WTC11 (cell line): ENCODE data around the gene ABCA6. TPM values are rescaled to one million over a fixed set of nuclear protein-coding genes. Genes with fewer than 3 reads are reported as not detected.

Source experiments
- ATAC-seq: fragments of 200-7000 bp; cut with Tn5 transposase; 2 replicates; pipeline ENCODE4 v1.10.0; 2021; ENCODE audit warnings: mild to moderate bottlenecking, moderate library complexity
- Bru-seq: library from RNA; stranded (reverse); fragments of 400-500 nt; gene quantifications from one replicate; lab custom pipeline; 2021; lab: Mats Ljungman, UMichigan
- CTCF ChIA-PET: fragments of 300-600 bp; sonication (Branson Sonifier 250); formaldehyde crosslinking; loops from one replicate; lab custom pipeline; 2021; ENCODE audit warnings: antibody characterized with exemption; lab: Charles Lee
- POLR2A ChIA-PET: fragments of 350-600 bp; sonication (Branson Sonifier 250); formaldehyde crosslinking; loops from one replicate; lab custom pipeline; 2021; ENCODE audit warnings: antibody characterized with exemption; lab: Charles Lee
- DNase-seq: peaks from one replicate; pipeline ENCODE4 v3.0.0; 2021; ENCODE audit warnings: low spot score
- H3K27ac Mint-ChIP-seq: 2 replicates; pipeline ENCODE4 v1.8.0; 2021; ENCODE audit warnings: mixed read lengths
- H3K27me3 Mint-ChIP-seq: 2 replicates; pipeline ENCODE4 v1.8.0; 2021; ENCODE audit warnings: low read depth, mild to moderate bottlenecking, moderate library complexity, mixed read lengths
- H3K36me3 Mint-ChIP-seq: 2 replicates; pipeline ENCODE4 v1.8.0; 2021; ENCODE audit warnings: mixed read lengths
- H3K4me1 Mint-ChIP-seq: 2 replicates; pipeline ENCODE4 v1.8.0; 2022; ENCODE audit warnings: mixed read lengths
- H3K4me3 Mint-ChIP-seq: 2 replicates; pipeline ENCODE4 v1.8.0; 2021; ENCODE audit warnings: mild to moderate bottlenecking, moderate library complexity, mixed read lengths
- H3K9me3 Mint-ChIP-seq: 2 replicates; pipeline ENCODE4 v1.8.0; 2021; ENCODE audit warnings: mixed read lengths
- CBFB ChIP-seq: sonication (generic); formaldehyde crosslinking; IDR thresholded peaks from 2 replicates; pipeline ENCODE4 v1.8.1; 2022; ENCODE audit warnings: mild to moderate bottlenecking, low read depth, missing genetic modification reagents
- ELF4 ChIP-seq: sonication (generic); formaldehyde crosslinking; IDR thresholded peaks from 2 replicates; pipeline ENCODE4 v1.8.1; 2022; ENCODE audit warnings: low read depth, mild to moderate bottlenecking, moderate library complexity, missing genetic modification reagents
- FOXK1 ChIP-seq: sonication (generic); formaldehyde crosslinking; IDR thresholded peaks from 2 replicates; pipeline ENCODE4 v1.8.0; 2022; ENCODE audit warnings: mild to moderate bottlenecking, moderate library complexity, missing genetic modification reagents
- MYBL2 ChIP-seq: sonication (generic); formaldehyde crosslinking; IDR thresholded peaks from 2 replicates; pipeline ENCODE4 v1.8.1; 2023; ENCODE audit warnings: mild to moderate bottlenecking, moderate library complexity, missing genetic modification reagents
- SMAD3 ChIP-seq: sonication (generic); formaldehyde crosslinking; IDR thresholded peaks from 2 replicates; pipeline ENCODE4 v1.8.0; 2022; ENCODE audit warnings: missing genetic modification reagents, mild to moderate bottlenecking, borderline replicate concordance
- SP1 ChIP-seq: sonication (generic); formaldehyde crosslinking; conservative IDR thresholded peaks from 2 replicates; pipeline ENCODE4 v1.8.1; 2022; ENCODE audit warnings: missing genetic modification reagents
- TCF7 ChIP-seq: sonication (generic); formaldehyde crosslinking; IDR thresholded peaks from 2 replicates; pipeline ENCODE4 v1.8.0; 2022; ENCODE audit warnings: mild to moderate bottlenecking, low read depth, missing genetic modification reagents, moderate library complexity
- TEAD1 ChIP-seq: sonication (generic); formaldehyde crosslinking; IDR thresholded peaks from 2 replicates; pipeline ENCODE4 v1.8.0; 2022; ENCODE audit warnings: mild to moderate bottlenecking, missing genetic modification reagents
- ZNF219 ChIP-seq: sonication (generic); formaldehyde crosslinking; IDR thresholded peaks from 2 replicates; pipeline ENCODE4 v1.8.0; 2023; ENCODE audit warnings: missing genetic modification reagents, mild to moderate bottlenecking, borderline replicate concordance
- ZNF671 ChIP-seq: fragments of 250-450 bp; sonication (Bioruptor Pico); IDR thresholded peaks from 2 replicates; pipeline ENCODE4 v1.8.0; 2021; ENCODE audit warnings: mild to moderate bottlenecking
- long read RNA-seq, 3 experiments: library from RNA in 1 of 3; library from capped mRNA in 1 of 3; library from polyadenylated mRNA in 1 of 3; unstranded in 2 of 3; stranded (forward) in 1 of 3; transcript quantifications; one replicate each; pipeline ENCODE4 v2.0.0, GENCODE V29; 2021
- total RNA-seq: library from RNA; stranded (reverse); gene quantifications from 3 replicates; pipeline ENCODE4 v1.2.3, GENCODE V29; 2021
- TF ChIP-seq, protein P1 (sequence below): fragments of 200-600 bp; IDR thresholded peaks from 2 replicates; pipeline ENCODE4 v1.8.0; 2022; ENCODE audit warnings: antibody characterized with exemption
- TF ChIP-seq, protein P2 (sequence below): sonication (generic); formaldehyde crosslinking; IDR thresholded peaks from 2 replicates; pipeline ENCODE4 v1.8.1; 2022; ENCODE audit warnings: missing genetic modification reagents, borderline replicate concordance
- TF ChIP-seq, protein P3 (sequence below): sonication (generic); formaldehyde crosslinking; IDR thresholded peaks from 2 replicates; pipeline ENCODE4 v1.8.0; 2022; ENCODE audit warnings: mild to moderate bottlenecking, missing genetic modification reagents
- TF ChIP-seq, protein P4 (sequence below): sonication (generic); formaldehyde crosslinking; conservative IDR thresholded peaks from 2 replicates; pipeline ENCODE4 v1.8.1; 2022; ENCODE audit warnings: mild to moderate bottlenecking, missing genetic modification reagents
- TF ChIP-seq, protein P5 (sequence below): sonication (generic); formaldehyde crosslinking; IDR thresholded peaks from 2 replicates; pipeline ENCODE4 v1.8.1; 2022; ENCODE audit warnings: low read depth, missing genetic modification reagents, borderline replicate concordance
- TF ChIP-seq, protein P6 (sequence below): sonication (generic); formaldehyde crosslinking; IDR thresholded peaks from 2 replicates; pipeline ENCODE4 v1.8.0; 2023; ENCODE audit warnings: missing genetic modification reagents, mild to moderate bottlenecking, borderline replicate concordance
- TF ChIP-seq, protein P7 (sequence below): fragments of 250-450 bp; sonication (Bioruptor Pico); IDR thresholded peaks from 2 replicates; pipeline ENCODE4 v2.1.2; 2022; ENCODE audit warnings: mild to moderate bottlenecking, moderate library complexity
- TF ChIP-seq, protein P8 (sequence below): sonication (generic); formaldehyde crosslinking; IDR thresholded peaks from 2 replicates; pipeline ENCODE4 v1.8.1; 2023; ENCODE audit warnings: mild to moderate bottlenecking, missing genetic modification reagents, moderate library complexity

The ABCA6 gene, protein sequence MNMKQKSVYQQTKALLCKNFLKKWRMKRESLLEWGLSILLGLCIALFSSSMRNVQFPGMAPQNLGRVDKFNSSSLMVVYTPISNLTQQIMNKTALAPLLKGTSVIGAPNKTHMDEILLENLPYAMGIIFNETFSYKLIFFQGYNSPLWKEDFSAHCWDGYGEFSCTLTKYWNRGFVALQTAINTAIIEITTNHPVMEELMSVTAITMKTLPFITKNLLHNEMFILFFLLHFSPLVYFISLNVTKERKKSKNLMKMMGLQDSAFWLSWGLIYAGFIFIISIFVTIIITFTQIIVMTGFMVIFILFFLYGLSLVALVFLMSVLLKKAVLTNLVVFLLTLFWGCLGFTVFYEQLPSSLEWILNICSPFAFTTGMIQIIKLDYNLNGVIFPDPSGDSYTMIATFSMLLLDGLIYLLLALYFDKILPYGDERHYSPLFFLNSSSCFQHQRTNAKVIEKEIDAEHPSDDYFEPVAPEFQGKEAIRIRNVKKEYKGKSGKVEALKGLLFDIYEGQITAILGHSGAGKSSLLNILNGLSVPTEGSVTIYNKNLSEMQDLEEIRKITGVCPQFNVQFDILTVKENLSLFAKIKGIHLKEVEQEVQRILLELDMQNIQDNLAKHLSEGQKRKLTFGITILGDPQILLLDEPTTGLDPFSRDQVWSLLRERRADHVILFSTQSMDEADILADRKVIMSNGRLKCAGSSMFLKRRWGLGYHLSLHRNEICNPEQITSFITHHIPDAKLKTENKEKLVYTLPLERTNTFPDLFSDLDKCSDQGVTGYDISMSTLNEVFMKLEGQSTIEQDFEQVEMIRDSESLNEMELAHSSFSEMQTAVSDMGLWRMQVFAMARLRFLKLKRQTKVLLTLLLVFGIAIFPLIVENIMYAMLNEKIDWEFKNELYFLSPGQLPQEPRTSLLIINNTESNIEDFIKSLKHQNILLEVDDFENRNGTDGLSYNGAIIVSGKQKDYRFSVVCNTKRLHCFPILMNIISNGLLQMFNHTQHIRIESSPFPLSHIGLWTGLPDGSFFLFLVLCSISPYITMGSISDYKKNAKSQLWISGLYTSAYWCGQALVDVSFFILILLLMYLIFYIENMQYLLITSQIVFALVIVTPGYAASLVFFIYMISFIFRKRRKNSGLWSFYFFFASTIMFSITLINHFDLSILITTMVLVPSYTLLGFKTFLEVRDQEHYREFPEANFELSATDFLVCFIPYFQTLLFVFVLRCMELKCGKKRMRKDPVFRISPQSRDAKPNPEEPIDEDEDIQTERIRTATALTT (N-terminal part only)
- total RNA-seq = not detected in 3 replicates
- Bru-seq, nascent RNA = percentile 1 among the genes with signal in this experiment
- long read RNA-seq, experiment 1 = 0 reads
- long read RNA-seq, experiment 2 = 0 reads
- long read RNA-seq, experiment 3 = 0 reads

DNA sequence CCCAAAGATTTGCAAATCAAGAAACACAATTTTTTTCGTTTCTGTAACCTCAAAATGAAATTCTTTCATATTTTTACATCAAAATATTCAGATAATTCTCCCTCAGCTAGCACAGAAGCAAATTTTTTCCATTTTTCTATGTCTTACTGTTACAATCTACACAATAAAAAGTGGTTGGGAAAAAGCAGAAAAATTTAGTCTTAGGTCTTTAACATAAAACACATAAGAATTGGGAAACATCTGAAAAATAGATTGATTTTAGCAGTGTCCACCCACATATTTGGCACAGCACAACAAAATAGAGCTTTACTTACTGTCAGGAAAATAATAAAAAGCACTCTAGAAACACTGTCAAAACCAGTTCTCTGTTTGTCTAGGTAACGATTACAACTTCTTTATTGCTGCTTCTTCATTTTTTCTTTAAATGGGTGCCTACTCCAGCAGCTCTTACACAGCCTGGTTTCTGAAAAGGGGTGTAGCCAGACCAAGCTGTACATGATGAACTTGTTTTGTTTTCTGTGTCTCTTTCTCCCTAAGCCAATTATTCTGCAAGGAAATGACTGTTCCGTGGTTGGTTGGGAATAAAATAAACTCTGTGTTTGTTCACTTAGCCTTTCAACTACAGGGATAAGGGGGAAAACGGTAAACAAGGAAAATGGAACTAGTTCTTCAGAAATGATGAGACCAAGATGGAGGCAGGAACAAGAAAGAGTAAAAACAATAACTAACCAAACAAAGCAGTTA is at the start of gene ABCA6:
TSS of gene ABCA6 (minus strand) at position 465 of the 744 bp plus-strand sequence. CDS start 1,192 bp downstream, outside the sequence.
- POLR2A ChIA-PET = no interaction called here
- no peak for TF ChIP-seq CBFB (CRISPR knock-in tag)
- TF ChIP-seq, protein P1, sequence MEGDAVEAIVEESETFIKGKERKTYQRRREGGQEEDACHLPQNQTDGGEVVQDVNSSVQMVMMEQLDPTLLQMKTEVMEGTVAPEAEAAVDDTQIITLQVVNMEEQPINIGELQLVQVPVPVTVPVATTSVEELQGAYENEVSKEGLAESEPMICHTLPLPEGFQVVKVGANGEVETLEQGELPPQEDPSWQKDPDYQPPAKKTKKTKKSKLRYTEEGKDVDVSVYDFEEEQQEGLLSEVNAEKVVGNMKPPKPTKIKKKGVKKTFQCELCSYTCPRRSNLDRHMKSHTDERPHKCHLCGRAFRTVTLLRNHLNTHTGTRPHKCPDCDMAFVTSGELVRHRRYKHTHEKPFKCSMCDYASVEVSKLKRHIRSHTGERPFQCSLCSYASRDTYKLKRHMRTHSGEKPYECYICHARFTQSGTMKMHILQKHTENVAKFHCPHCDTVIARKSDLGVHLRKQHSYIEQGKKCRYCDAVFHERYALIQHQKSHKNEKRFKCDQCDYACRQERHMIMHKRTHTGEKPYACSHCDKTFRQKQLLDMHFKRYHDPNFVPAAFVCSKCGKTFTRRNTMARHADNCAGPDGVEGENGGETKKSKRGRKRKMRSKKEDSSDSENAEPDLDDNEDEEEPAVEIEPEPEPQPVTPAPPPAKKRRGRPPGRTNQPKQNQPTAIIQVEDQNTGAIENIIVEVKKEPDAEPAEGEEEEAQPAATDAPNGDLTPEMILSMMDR = no peak
- TF ChIP-seq, protein P2, sequence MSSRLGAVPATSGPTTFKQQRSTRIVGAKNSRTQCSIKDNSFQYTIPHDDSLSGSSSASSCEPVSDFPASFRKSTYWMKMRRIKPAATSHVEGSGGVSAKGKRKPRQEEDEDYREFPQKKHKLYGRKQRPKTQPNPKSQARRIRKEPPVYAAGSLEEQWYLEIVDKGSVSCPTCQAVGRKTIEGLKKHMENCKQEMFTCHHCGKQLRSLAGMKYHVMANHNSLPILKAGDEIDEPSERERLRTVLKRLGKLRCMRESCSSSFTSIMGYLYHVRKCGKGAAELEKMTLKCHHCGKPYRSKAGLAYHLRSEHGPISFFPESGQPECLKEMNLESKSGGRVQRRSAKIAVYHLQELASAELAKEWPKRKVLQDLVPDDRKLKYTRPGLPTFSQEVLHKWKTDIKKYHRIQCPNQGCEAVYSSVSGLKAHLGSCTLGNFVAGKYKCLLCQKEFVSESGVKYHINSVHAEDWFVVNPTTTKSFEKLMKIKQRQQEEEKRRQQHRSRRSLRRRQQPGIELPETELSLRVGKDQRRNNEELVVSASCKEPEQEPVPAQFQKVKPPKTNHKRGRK (CRISPR knock-in tag) = no peak
- TF ChIP-seq, protein P3, sequence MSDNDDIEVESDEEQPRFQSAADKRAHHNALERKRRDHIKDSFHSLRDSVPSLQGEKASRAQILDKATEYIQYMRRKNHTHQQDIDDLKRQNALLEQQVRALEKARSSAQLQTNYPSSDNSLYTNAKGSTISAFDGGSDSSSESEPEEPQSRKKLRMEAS = no peak
- no peak for TF ChIP-seq TEAD1 (CRISPR knock-in tag)
- no peak for TF ChIP-seq SMAD3 (CRISPR knock-in tag)
- TF ChIP-seq ZNF671 (CRISPR knock-in tag) = no peak
- no peak for TF ChIP-seq ZNF219 (CRISPR knock-in tag)
- no peak for TF ChIP-seq MYBL2 (CRISPR knock-in tag)
- TF ChIP-seq TCF7 (CRISPR knock-in tag) = no peak
- TF ChIP-seq, protein P4, sequence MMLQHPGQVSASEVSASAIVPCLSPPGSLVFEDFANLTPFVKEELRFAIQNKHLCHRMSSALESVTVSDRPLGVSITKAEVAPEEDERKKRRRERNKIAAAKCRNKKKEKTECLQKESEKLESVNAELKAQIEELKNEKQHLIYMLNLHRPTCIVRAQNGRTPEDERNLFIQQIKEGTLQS (CRISPR knock-in tag) = no peak
- TF ChIP-seq, protein P5, sequence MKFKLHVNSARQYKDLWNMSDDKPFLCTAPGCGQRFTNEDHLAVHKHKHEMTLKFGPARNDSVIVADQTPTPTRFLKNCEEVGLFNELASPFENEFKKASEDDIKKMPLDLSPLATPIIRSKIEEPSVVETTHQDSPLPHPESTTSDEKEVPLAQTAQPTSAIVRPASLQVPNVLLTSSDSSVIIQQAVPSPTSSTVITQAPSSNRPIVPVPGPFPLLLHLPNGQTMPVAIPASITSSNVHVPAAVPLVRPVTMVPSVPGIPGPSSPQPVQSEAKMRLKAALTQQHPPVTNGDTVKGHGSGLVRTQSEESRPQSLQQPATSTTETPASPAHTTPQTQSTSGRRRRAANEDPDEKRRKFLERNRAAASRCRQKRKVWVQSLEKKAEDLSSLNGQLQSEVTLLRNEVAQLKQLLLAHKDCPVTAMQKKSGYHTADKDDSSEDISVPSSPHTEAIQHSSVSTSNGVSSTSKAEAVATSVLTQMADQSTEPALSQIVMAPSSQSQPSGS (CRISPR knock-in tag) = no peak
- TF ChIP-seq FOXK1 (CRISPR knock-in tag) = no peak
- TF ChIP-seq SP1 = no peak
- TF ChIP-seq, protein P6, sequence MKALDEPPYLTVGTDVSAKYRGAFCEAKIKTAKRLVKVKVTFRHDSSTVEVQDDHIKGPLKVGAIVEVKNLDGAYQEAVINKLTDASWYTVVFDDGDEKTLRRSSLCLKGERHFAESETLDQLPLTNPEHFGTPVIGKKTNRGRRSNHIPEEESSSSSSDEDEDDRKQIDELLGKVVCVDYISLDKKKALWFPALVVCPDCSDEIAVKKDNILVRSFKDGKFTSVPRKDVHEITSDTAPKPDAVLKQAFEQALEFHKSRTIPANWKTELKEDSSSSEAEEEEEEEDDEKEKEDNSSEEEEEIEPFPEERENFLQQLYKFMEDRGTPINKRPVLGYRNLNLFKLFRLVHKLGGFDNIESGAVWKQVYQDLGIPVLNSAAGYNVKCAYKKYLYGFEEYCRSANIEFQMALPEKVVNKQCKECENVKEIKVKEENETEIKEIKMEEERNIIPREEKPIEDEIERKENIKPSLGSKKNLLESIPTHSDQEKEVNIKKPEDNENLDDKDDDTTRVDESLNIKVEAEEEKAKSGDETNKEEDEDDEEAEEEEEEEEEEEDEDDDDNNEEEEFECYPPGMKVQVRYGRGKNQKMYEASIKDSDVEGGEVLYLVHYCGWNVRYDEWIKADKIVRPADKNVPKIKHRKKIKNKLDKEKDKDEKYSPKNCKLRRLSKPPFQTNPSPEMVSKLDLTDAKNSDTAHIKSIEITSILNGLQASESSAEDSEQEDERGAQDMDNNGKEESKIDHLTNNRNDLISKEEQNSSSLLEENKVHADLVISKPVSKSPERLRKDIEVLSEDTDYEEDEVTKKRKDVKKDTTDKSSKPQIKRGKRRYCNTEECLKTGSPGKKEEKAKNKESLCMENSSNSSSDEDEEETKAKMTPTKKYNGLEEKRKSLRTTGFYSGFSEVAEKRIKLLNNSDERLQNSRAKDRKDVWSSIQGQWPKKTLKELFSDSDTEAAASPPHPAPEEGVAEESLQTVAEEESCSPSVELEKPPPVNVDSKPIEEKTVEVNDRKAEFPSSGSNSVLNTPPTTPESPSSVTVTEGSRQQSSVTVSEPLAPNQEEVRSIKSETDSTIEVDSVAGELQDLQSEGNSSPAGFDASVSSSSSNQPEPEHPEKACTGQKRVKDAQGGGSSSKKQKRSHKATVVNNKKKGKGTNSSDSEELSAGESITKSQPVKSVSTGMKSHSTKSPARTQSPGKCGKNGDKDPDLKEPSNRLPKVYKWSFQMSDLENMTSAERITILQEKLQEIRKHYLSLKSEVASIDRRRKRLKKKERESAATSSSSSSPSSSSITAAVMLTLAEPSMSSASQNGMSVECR (CRISPR knock-in tag) = no peak
- TF ChIP-seq ELF4 = no peak
- TF ChIP-seq, protein P7, sequence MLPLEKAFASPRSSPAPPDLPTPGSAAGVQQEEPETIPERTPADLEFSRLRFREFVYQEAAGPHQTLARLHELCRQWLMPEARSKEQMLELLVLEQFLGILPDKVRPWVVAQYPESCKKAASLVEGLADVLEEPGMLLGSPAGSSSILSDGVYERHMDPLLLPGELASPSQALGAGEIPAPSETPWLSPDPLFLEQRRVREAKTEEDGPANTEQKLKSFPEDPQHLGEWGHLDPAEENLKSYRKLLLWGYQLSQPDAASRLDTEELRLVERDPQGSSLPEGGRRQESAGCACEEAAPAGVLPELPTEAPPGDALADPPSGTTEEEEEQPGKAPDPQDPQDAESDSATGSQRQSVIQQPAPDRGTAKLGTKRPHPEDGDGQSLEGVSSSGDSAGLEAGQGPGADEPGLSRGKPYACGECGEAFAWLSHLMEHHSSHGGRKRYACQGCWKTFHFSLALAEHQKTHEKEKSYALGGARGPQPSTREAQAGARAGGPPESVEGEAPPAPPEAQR (CRISPR knock-in tag) = no peak
- TF ChIP-seq, protein P8, sequence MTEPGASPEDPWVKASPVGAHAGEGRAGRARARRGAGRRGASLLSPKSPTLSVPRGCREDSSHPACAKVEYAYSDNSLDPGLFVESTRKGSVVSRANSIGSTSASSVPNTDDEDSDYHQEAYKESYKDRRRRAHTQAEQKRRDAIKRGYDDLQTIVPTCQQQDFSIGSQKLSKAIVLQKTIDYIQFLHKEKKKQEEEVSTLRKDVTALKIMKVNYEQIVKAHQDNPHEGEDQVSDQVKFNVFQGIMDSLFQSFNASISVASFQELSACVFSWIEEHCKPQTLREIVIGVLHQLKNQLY = no peak

More for the DNA sequence above, at the start of gene ABCA6:
- H3K27me3 Mint-ChIP-seq = no peaks in the 10 kb centered on the region
- H3K4me3 Mint-ChIP-seq = no peak within 1 kb of the TSS
- ATAC-seq (no peak), DNase-seq (no peak)
- H3K9me3 Mint-ChIP-seq = no peaks in the 10 kb centered on the region
- H3K4me1 Mint-ChIP-seq = no peaks in the 10 kb centered on the region
- CTCF ChIA-PET = interaction anchor here (1.0 to 1.6 kb wide), 2 partner anchors 56 to 74 kb away, joined by 3 to 5 read pairs; no protein-coding TSS in a partner anchor
- no peak within 1 kb of the TSS for H3K27ac Mint-ChIP-seq
- no peaks in the 10 kb centered on the region for H3K36me3 Mint-ChIP-seq
